Activated B cell treated with CpG ODN at 0.5 μM for 24 hours (primary cell): Measurements from ENCODE around the gene MAD1L1. TPM values are rescaled to one million over a fixed set of nuclear protein-coding genes. Genes with fewer than 3 reads are reported as not detected.

ENCODE experiments used
- ATAC-seq: fragments of 200-7000 bp; cut with Tn5 transposase; one replicate; pipeline ENCODE4 v1.10.0; 2021; ENCODE audit warnings: low read depth, mild to moderate bottlenecking, moderate library complexity
- CTCF ChIA-PET: fragments of 350-600 bp; sonication (Branson Sonifier 250); formaldehyde crosslinking; loops from one replicate; lab custom pipeline; 2021; ENCODE audit warnings: antibody characterized with exemption; lab: Charles Lee
- POLR2A ChIA-PET: fragments of 350-600 bp; sonication (Branson Sonifier 250); formaldehyde crosslinking; loops from one replicate; lab custom pipeline; 2021; ENCODE audit warnings: antibody characterized with exemption; lab: Charles Lee
- DNase-seq: peaks from one replicate; pipeline ENCODE4 v3.0.0; 2022
- H3K27ac Mint-ChIP-seq: one replicate; pipeline ENCODE4 v1.8.0; 2020; ENCODE audit warnings: mixed read lengths
- H3K27me3 Mint-ChIP-seq: one replicate; pipeline ENCODE4 v1.8.0; 2021; ENCODE audit warnings: mixed read lengths
- H3K36me3 Mint-ChIP-seq: one replicate; pipeline ENCODE4 v1.8.0; 2021; ENCODE audit warnings: low read depth, mixed read lengths
- H3K4me1 Mint-ChIP-seq: one replicate; pipeline ENCODE4 v1.8.0; 2021; ENCODE audit warnings: mixed read lengths
- H3K4me3 Mint-ChIP-seq: one replicate; pipeline ENCODE4 v1.8.0; 2020; ENCODE audit warnings: mild to moderate bottlenecking, mixed read lengths
- H3K9me3 Mint-ChIP-seq: one replicate; pipeline ENCODE4 v1.8.0; 2020; ENCODE audit warnings: mixed read lengths
- intact Hi-C: fragments of 100-400 bp; cut with micrococcal nuclease; formaldehyde crosslinking; loops from one replicate; pipeline ENCODE4 v1.15.1; 2024
- total RNA-seq: library from RNA; stranded (reverse); gene quantifications from 2 replicates; pipeline ENCODE4 v1.2.3, GENCODE V29; 2022
- TF ChIP-seq, protein P1 (sequence below): fragments of 200-600 bp; IDR thresholded peaks from one replicate; pipeline ENCODE4 v1.8.0; 2022; ENCODE audit warnings: antibody characterized with exemption, mild to moderate bottlenecking

Gene MAD1L1
- total RNA-seq, 1 donor from 2014 or later, result 54.6 TPM

DNA sequence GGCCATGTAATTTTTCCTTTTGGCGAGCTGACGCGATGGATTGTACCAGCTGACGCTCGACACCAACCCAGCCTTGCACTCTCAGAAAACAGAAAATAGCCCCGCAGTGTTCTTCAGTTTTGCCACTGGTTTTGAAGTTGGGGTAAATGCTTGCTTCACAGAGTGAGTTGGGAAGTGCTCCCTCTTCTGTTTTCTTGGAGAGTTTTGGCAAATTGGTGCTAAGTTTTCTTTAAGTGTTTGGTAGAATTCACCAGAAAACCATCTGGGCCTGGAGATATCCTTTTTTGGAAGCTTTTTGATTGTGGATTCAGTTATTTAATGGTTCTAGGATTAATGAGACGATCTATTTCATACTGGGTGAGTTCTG is 309.9 kb downstream of the MAD1L1 start:
- no peak overlapping the region for H3K4me3 Mint-ChIP-seq
- H3K36me3 Mint-ChIP-seq, result peaks cover 24% of the 10 kb centered on the region
- TF ChIP-seq, protein P1, sequence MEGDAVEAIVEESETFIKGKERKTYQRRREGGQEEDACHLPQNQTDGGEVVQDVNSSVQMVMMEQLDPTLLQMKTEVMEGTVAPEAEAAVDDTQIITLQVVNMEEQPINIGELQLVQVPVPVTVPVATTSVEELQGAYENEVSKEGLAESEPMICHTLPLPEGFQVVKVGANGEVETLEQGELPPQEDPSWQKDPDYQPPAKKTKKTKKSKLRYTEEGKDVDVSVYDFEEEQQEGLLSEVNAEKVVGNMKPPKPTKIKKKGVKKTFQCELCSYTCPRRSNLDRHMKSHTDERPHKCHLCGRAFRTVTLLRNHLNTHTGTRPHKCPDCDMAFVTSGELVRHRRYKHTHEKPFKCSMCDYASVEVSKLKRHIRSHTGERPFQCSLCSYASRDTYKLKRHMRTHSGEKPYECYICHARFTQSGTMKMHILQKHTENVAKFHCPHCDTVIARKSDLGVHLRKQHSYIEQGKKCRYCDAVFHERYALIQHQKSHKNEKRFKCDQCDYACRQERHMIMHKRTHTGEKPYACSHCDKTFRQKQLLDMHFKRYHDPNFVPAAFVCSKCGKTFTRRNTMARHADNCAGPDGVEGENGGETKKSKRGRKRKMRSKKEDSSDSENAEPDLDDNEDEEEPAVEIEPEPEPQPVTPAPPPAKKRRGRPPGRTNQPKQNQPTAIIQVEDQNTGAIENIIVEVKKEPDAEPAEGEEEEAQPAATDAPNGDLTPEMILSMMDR, result no peak
- POLR2A ChIA-PET, result interaction anchor here (1.6 kb wide), 1 partner anchor 18 kb away, joined by 4 read pairs; no protein-coding TSS in a partner anchor
- no peaks in the 10 kb centered on the region for H3K9me3 Mint-ChIP-seq
- ATAC-seq, result no peak
- no peak overlapping the region for H3K27ac Mint-ChIP-seq
- DNase-seq, result no peak
- H3K27me3 Mint-ChIP-seq, result no peaks in the 10 kb centered on the region
- peaks cover 61% of the 10 kb centered on the region for H3K4me1 Mint-ChIP-seq
- intact Hi-C loops, result loop anchor here (5.0 kb wide), 3 partner anchors 94 to 424 kb away; no protein-coding TSS in a partner anchor
- CTCF ChIA-PET, result interaction anchor here (0.8 kb wide), 1 partner anchor 110 kb away, joined by 3 read pairs; no protein-coding TSS in a partner anchor

DNA sequence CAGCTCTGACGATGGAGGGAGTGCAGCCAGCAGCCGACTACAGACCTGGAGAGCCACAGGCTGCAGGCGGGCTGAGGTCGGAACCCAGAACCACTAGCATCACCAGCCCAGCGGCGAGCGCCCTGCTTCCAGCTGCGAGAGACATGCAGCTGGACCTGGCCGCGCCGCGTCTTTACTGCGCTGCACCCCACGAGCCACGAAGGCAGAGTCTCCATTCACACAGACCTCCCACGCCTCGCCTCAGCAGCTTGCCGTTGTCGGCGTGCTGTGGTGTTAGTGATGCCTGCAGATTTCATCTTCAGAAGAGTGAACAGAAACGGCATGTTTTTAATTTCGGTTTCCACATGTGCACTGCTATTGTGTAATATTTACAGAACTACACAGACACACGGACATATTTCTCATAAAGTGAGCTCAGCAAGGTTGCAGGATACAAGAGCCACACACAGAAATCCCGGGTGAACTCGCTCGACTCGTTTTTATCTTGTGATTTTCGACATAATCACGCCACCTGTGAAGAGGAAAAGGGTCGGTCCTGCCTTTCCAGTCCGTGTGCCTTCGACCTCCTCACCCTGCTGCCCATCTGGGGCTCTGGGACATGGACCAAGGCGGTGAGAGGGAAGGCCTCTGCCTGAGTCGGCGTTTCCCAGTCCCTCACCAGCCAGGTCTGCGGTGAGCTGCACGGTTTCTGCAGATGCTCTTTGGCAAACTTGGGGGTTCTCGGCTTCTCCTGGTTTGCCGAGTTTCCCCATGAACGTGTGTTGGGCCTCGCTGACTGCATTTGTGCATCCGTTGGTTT is 310.5 kb downstream of the MAD1L1 start:
- DNase-seq, result no peak
- CTCF ChIA-PET, result interaction anchor here (0.8 to 1.0 kb wide), 4 partner anchors 17 to 177 kb away, joined by 3 read pairs; no protein-coding TSS in a partner anchor
- peaks cover 55% of the 10 kb centered on the region for H3K4me1 Mint-ChIP-seq

DNA sequence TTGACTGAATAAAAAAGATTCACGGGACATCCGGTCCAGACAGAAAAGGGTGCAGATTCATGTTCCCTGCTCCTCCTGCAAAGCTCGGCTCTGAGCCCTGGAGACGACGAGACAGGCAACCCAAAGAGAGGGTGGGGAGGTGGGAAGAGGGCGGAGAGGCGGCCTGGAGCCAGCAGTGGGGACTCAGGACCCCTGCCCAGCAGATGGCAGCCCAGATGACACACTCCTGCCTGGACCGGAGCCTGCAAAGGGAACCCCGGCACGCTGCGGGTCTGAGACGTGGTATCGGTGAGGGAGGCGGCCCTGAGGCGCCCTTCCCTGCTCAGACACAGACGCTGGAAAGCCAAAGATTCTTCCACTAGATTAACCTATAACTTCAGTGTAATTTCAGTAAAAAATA is 311.9 kb downstream of the MAD1L1 start:
- ATAC-seq (no peak), DNase-seq (no peak)
- Mint-ChIP-seq H3K4me3 (no peak overlapping the region), H3K27ac (no peak overlapping the region), H3K27me3 (no peaks in the 10 kb centered on the region), H3K36me3 (peaks cover 32% of the 10 kb centered on the region), H3K9me3 (no peaks in the 10 kb centered on the region), H3K4me1 (peaks cover 41% of the 10 kb centered on the region)
- ChIA-PET CTCF (no interaction called here), POLR2A (no interaction called here)
- intact Hi-C loops, result loop anchor here (5.0 kb wide), 3 partner anchors 96 to 426 kb away; no protein-coding TSS in a partner anchor
- TF ChIP-seq, protein P1, result no peak

More for the DNA sequence above, 310.5 kb downstream of the MAD1L1 start:
- Mint-ChIP-seq H3K4me3 (peak overlapping the region; percentile 2), H3K27me3 (no peaks in the 10 kb centered on the region), H3K9me3 (no peaks in the 10 kb centered on the region), H3K27ac (no peak overlapping the region), H3K36me3 (peaks cover 26% of the 10 kb centered on the region)
- TF ChIP-seq, protein P1, result no peak
- intact Hi-C loops, result loop anchor here (5.0 kb wide), 3 partner anchors 95 to 425 kb away; no protein-coding TSS in a partner anchor
- ATAC-seq, result no peak
- POLR2A ChIA-PET, result interaction anchor here (1.6 kb wide), 1 partner anchor 18 kb away, joined by 4 read pairs; no protein-coding TSS in a partner anchor

GRCh38 chr7:1920266-1920681 is 312.5 kb downstream of the MAD1L1 start:
- H3K36me3 Mint-ChIP-seq, result peaks cover 32% of the 10 kb centered on the region

More at GRCh38 chr7:1920266-1920681, 312.5 kb downstream of the MAD1L1 start:
- ChIA-PET POLR2A (no interaction called here), CTCF (interaction anchor here (0.6 to 0.8 kb wide), 2 partner anchors 60 to 289 kb away, joined by 3 read pairs; no protein-coding TSS in a partner anchor)
- TF ChIP-seq, protein P1, result no peak
- Mint-ChIP-seq H3K4me3 (peak overlapping the region; percentile 78), H3K9me3 (no peaks in the 10 kb centered on the region), H3K27ac (peak overlapping the region; percentile 41), H3K27me3 (no peaks in the 10 kb centered on the region), H3K4me1 (peaks cover 35% of the 10 kb centered on the region)
- DNase-seq, result peak; percentile 29
- peak; percentile 72 for ATAC-seq
- intact Hi-C loops, result loop anchor here (5.0 kb wide), 3 partner anchors 97 to 427 kb away; no protein-coding TSS in a partner anchor
